Endothelial cell of umbilical vein (primary cell): ENCODE measurements around the gene SIRT5. TPM values are rescaled to one million over a fixed set of nuclear protein-coding genes. Genes with fewer than 3 reads are reported as not detected.

Source experiments
- BruUV-seq: library from RNA; stranded (reverse); fragments of 400-500 nt; replicated peaks from 2 replicates; lab custom pipeline; 2021; lab: Mats Ljungman, UMichigan
- CTCF ChIA-PET: fragments of 300-600, 350-600 bp; sonication (Branson Sonifier 250); formaldehyde crosslinking; loops from one replicate; lab custom pipeline; 2021; ENCODE audit warnings: antibody characterized with exemption, inconsistent platforms; lab: Charles Lee
- POLR2A ChIA-PET: fragments of 300-600, 350-600 bp; sonication (Branson Sonifier 250); formaldehyde crosslinking; loops from one replicate; lab custom pipeline; 2021; ENCODE audit warnings: antibody characterized with exemption, inconsistent platforms; lab: Charles Lee
- DNase-seq: peaks from one replicate; pipeline ENCODE4 v3.0.0-alpha.2; 2011; ENCODE audit warnings: low read depth, low spot score
- FAIRE-seq: peaks from 2 replicates; lab custom pipeline; 2011; peaks lifted over from hg19 to GRCh38; lab: Jason Lieb, UNC
- H2AFZ ChIP-seq: 2 replicates; pipeline ENCODE4 v1.6.0; 2012; ENCODE audit warnings: low read depth, low read length, control low read depth, inconsistent platforms
- H3K27ac ChIP-seq: 2 replicates; pipeline ENCODE4 v1.5.1; 2011; ENCODE audit warnings: low read depth, mild to moderate bottlenecking, control low read depth, low read length, moderate library complexity; ENCODE audit not compliant: insufficient read depth
- H3K27me3 ChIP-seq, 2 experiments: 2 replicates each; pipeline versions ENCODE4 v1.6.0 to v1.6.1; 2011; ENCODE audit warnings: low read length in 2 of 2, mixed read lengths in 1 of 2; ENCODE audit not compliant: control insufficient read depth in 2 of 2, insufficient read depth in 2 of 2
- H3K36me3 ChIP-seq, 2 experiments: 2 replicates in 1 of 2; 3 replicates in 1 of 2; pipeline ENCODE4 v1.5.1; 2011; ENCODE audit warnings: low read length in 2 of 2, mild to moderate bottlenecking in 1 of 2, moderate library complexity in 1 of 2; ENCODE audit not compliant: control insufficient read depth in 2 of 2, insufficient read depth in 2 of 2; ENCODE audit errors: extremely low read depth in 1 of 2
- H3K4me1 ChIP-seq: 3 replicates; pipeline ENCODE4 v1.5.1; 2011; ENCODE audit warnings: mild to moderate bottlenecking, low read length; ENCODE audit not compliant: control insufficient read depth, insufficient read depth; ENCODE audit errors: extremely low read depth
- H3K4me2 ChIP-seq: 2 replicates; pipeline ENCODE4 v1.6.1; 2011; ENCODE audit warnings: low read length, control low read depth, mixed read lengths; ENCODE audit not compliant: insufficient read depth
- H3K4me3 ChIP-seq, 3 experiments: fragments of 200-600 bp in 1 of 3; sonication (generic), shearing (Covaris generic) in 1 of 3; replicated peaks in 1 of 3; 2 replicates each; pipeline ENCODE4 v1.5.1; 2011 to 2016; ENCODE audit warnings: control low read depth in 3 of 3, low read length in 3 of 3, mild to moderate bottlenecking in 2 of 3, inconsistent platforms in 1 of 3, low read depth in 1 of 3, moderate library complexity in 1 of 3; ENCODE audit not compliant: insufficient read depth in 1 of 3
- H3K79me2 ChIP-seq: 2 replicates; pipeline ENCODE4 v1.6.0; 2012; ENCODE audit warnings: low read length, inconsistent platforms; ENCODE audit not compliant: control insufficient read depth, insufficient read depth
- H3K9ac ChIP-seq: replicated peaks from 2 replicates; pipeline ENCODE3; 2011; ENCODE audit warnings: low read length, control low read depth; ENCODE audit not compliant: insufficient read depth; ENCODE audit errors: extremely low read depth
- H3K9me1 ChIP-seq: replicated peaks from 3 replicates; pipeline ENCODE4 v1.6.0; 2011; ENCODE audit warnings: mild to moderate bottlenecking, low read length; ENCODE audit not compliant: control insufficient read depth, insufficient read depth; ENCODE audit errors: extremely low read depth
- H3K9me3 ChIP-seq: replicated peaks from 2 replicates; pipeline ENCODE4 v1.5.1; 2012; ENCODE audit warnings: low read length, inconsistent platforms; ENCODE audit not compliant: control insufficient read depth, insufficient read depth
- H4K20me1 ChIP-seq: replicated peaks from 2 replicates; pipeline ENCODE3; 2011; ENCODE audit warnings: mild to moderate bottlenecking, low read length; ENCODE audit not compliant: control insufficient read depth, insufficient read depth; ENCODE audit errors: extremely low read depth
- CTCF ChIP-seq, 2 donors: IDR thresholded peaks; 1 replicate in 1 of 2; 2 replicates in 1 of 2; pipeline ENCODE4 v1.5.1; 2011; ENCODE audit warnings: low read length in 2 of 2, mild to moderate bottlenecking in 2 of 2, moderate library complexity in 2 of 2, control low read depth in 1 of 2, inconsistent platforms in 1 of 2, low read depth in 1 of 2; ENCODE audit not compliant: insufficient read depth in 1 of 2; ENCODE audit errors: extremely low read depth in 1 of 2
- EZH2 ChIP-seq: IDR thresholded peaks from 2 replicates; pipeline ENCODE4 v1.6.1; 2012; ENCODE audit warnings: borderline replicate concordance, low read depth, mild to moderate bottlenecking, moderate library complexity, low read length, inconsistent platforms; ENCODE audit not compliant: severe bottlenecking
- FOS ChIP-seq: IDR thresholded peaks from 2 replicates; pipeline ENCODE4 v1.6.1; 2011; ENCODE audit warnings: mild to moderate bottlenecking, low read length, moderate library complexity, borderline replicate concordance; ENCODE audit not compliant: insufficient read depth
- GATA2 ChIP-seq: IDR thresholded peaks from 2 replicates; pipeline ENCODE4 v1.7.0; 2011; ENCODE audit warnings: low read depth, mild to moderate bottlenecking, moderate library complexity, mixed read lengths, low read length; ENCODE audit not compliant: insufficient read length, insufficient read depth
- JUN ChIP-seq: IDR thresholded peaks from 2 replicates; pipeline ENCODE4 v1.6.1; 2011; ENCODE audit warnings: borderline replicate concordance, low read depth; ENCODE audit not compliant: insufficient read length, insufficient read depth
- MYC ChIP-seq: IDR thresholded peaks from one replicate; pipeline ENCODE4 v1.6.1; 2011; ENCODE audit warnings: mild to moderate bottlenecking, low read depth, low read length
- POLR2A ChIP-seq: IDR thresholded peaks from 2 replicates; pipeline ENCODE4 v1.6.1; 2012; ENCODE audit warnings: low read depth, mild to moderate bottlenecking, control low read depth, low read length
- POLR2AphosphoS5 ChIP-seq: IDR thresholded peaks from 2 replicates; pipeline ENCODE4 v1.6.1; 2012; ENCODE audit warnings: low read depth, mild to moderate bottlenecking, control low read depth, low read length, moderate library complexity; ENCODE audit not compliant: insufficient read depth
- dilution Hi-C: fragments of 300-500 bp; cut with MboI; formaldehyde crosslinking; loops from one replicate; pipeline ENCODE4 v1.15.0; 2019; ENCODE audit warnings: low sequenced_read_pairs; ENCODE audit not compliant: extremely low pct_ligation_motif_present
- intact Hi-C: fragments of 100-400 bp; cut with micrococcal nuclease; formaldehyde crosslinking; loops from one replicate; pipeline ENCODE4 v1.10.0; 2022
- polyA plus RNA-seq, 4 experiments: library from polyadenylated mRNA; depleted of rRNA in 3 of 4; stranded (reverse) in 3 of 4; unstranded in 1 of 4; fragments of >200 nt; gene quantifications; 2 replicates each; pipeline versions ENCODE4 v1.2.1 to v1.2.3, GENCODE V29; 2011 to 2012; ENCODE audit warnings: missing spikeins in 1 of 4
- total RNA-seq: library from RNA; stranded (reverse); gene quantifications from 2 replicates; pipeline ENCODE4 v1.2.3, GENCODE V29; 2021
- TF ChIP-seq, protein P1 (sequence below): IDR thresholded peaks from 2 replicates; pipeline ENCODE4 v1.6.1; 2011; ENCODE audit not compliant: insufficient read depth, insufficient read length

The SIRT5 gene
- total and polyA plus RNA-seq, 2 donors (not counting 3 experiments of a cell fraction or from before 2014, with no cell fraction given) = 4.7 to 7.2 TPM

DNA sequence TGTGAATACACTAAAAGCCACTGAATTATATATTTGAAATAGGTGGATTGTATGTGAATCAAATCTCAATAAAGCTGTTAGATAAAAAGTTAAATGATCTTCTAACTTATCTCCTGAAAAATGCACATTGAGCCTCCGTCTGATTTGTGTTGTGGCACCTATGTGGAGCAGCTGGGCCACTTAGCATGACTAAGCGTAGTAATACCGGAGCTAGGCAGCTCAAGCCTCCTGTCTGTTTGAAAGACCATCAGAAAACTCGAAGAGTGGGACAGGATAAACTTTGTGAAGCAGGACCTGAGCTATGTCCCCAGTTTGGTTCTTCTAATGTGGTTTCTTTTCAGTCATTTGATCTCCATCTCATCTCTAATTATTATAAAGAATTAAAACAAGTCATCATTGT, 29.7 kb downstream of the SIRT5 start:
- ChIA-PET CTCF (interaction anchor here (1.1 to 1.3 kb wide), 3 partner anchors 29 to 67 kb away, joined by 3 to 4 read pairs (median 3); partner anchors contain the start of gene SIRT5), POLR2A (no interaction called here)
- Histone ChIP-seq H3K9me1 (no peaks in the 10 kb centered on the region), H4K20me1 (no peaks in the 10 kb centered on the region), H3K9me3 (no peaks in the 10 kb centered on the region), H3K4me3 (no peak overlapping the region), H3K27ac (no peak overlapping the region), H3K4me1 (no peaks in the 10 kb centered on the region), H3K36me3 (peaks cover 0 to 4% of the 10 kb centered on the region in 2 experiments), H3K27me3 (no peaks in the 10 kb centered on the region), H2AFZ (no peak overlapping the region), H3K9ac (no peak overlapping the region), H3K79me2 (no peaks in the 10 kb centered on the region), H3K4me2 (no peak overlapping the region)
- FAIRE-seq (no peak), DNase-seq (no peak)
- TF ChIP-seq MYC (no peak), CTCF (IDR thresholded peaks at IDR 0.05; ENCODE audit: extremely low read depth in 1 of 2, insufficient read depth in 1 of 2, low read depth in 1 of 2, low read length in 2 of 2) (no peak), EZH2 (no peak), POLR2AphosphoS5 (no peak), JUN (no peak), GATA2 (no peak), FOS (no peak), POLR2A (no peak)
- TF ChIP-seq, protein P1, sequence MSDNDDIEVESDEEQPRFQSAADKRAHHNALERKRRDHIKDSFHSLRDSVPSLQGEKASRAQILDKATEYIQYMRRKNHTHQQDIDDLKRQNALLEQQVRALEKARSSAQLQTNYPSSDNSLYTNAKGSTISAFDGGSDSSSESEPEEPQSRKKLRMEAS = no peak
- intact Hi-C loops (no loop called here), dilution Hi-C loops (no loop called here)
- BruUV-seq = no TSS peak
